ENCODE measurements around the gene PTGIS.

PTGIS gene

DNA sequence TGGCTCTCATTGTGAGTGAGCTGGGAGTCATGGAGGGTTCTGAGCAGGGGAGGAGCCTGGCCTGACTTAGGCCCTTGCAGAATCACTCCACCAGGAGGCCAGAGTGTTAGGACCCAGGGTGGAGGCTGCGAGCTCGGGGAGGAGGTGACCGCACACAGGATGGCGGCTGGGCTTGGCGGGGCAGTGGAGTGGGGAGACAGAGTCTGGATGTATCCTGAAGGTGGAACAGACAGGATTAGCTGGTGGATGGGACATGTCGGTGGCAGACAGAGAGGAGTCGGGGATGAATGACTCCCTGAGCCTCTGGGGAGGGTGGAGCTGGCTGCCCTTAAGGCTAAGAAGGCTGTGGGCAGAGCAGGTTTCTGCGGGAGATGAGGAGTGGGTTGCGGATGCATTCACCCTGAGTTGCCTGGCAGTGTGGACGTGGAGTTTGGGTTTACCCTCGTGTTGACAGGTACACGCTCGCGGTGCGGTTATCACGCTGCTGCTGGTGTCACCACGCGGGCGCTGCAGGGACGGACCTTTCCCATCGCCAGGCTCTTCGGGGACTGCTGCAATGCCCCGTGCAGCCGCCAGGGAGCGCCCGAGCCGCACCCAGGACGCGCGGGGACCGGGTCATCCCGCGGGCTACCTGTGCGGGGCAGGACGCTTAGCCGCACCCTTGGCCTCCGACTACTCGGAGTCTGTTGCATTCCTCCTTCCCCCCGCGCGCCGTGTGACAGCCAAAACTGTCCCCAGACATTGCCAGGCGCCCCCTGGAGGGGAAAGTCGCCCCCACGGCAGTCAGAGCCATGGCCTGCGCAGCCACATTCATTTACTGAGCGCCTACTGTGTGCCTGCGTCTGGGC lies 43.0 kb upstream of the PTGIS start:
- TF ChIP-seq, protein P1, sequence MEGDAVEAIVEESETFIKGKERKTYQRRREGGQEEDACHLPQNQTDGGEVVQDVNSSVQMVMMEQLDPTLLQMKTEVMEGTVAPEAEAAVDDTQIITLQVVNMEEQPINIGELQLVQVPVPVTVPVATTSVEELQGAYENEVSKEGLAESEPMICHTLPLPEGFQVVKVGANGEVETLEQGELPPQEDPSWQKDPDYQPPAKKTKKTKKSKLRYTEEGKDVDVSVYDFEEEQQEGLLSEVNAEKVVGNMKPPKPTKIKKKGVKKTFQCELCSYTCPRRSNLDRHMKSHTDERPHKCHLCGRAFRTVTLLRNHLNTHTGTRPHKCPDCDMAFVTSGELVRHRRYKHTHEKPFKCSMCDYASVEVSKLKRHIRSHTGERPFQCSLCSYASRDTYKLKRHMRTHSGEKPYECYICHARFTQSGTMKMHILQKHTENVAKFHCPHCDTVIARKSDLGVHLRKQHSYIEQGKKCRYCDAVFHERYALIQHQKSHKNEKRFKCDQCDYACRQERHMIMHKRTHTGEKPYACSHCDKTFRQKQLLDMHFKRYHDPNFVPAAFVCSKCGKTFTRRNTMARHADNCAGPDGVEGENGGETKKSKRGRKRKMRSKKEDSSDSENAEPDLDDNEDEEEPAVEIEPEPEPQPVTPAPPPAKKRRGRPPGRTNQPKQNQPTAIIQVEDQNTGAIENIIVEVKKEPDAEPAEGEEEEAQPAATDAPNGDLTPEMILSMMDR (IDR thresholded peaks at IDR 0.05; ENCODE audit: low read depth, low read length) = peak; percentile 90
- DNase-seq (ENCODE audit: low read depth in 2 of 2) = peak; percentile 60 to 64
- H3K4me3 ChIP-seq (replicated peaks in 1 of 2; ENCODE audit: low read depth in 2 of 2, low read length in 2 of 2) = peak overlapping the region in 1 of 2 donors; percentile 36

DNA sequence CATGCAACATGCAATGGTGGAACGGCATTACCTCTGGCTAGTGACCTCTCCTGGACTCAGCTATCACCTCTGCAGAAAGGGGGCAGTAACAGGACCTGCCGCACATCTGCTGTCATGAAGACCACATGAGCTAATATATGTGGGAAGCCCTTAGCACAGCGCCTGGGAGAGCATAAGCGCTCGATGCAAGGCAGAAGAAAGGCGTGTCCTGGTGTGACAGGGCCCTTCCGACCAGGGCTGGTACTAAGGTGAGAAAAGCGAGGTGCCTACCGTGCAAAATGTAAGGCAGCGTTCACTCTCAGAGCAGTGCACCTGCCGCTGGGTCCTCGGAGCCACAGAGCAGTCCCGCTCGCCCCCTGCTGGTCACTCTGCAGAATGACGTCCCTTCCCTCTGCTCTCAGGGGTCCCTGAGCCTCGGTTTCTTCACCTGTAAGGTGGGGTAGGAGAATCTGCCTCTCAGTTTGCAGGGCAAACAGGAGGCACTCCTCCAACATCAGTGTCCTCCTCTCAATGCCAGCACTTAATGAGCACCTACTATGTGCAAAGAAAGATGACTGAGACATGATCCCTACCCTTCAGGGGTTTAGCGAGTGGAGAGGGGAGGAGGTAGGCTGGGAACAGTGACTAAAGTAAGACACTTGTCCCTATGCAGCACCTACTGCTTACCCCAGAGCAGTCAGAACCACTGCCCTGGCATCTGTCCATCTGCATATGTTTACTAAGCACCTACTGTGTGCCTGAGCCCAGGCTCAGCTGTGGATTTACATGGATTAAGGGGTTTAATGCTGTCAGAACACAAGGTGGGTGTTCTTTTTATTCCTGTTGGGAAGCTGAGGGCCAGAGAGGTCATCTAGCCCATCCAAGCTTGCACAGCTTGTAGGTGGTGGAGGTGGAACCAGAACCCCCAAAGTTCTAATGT lies 41.1 kb upstream of the PTGIS start:
- peak; percentile 55 to 59 for DNase-seq (ENCODE audit: low read depth in 2 of 2)
- TF ChIP-seq, protein P1 (IDR thresholded peaks at IDR 0.05; ENCODE audit: low read depth, low read length) = peak; percentile 93
- H3K4me3 ChIP-seq (replicated peaks in 1 of 2; ENCODE audit: low read depth in 2 of 2, low read length in 2 of 2) = no peak overlapping the region

DNA sequence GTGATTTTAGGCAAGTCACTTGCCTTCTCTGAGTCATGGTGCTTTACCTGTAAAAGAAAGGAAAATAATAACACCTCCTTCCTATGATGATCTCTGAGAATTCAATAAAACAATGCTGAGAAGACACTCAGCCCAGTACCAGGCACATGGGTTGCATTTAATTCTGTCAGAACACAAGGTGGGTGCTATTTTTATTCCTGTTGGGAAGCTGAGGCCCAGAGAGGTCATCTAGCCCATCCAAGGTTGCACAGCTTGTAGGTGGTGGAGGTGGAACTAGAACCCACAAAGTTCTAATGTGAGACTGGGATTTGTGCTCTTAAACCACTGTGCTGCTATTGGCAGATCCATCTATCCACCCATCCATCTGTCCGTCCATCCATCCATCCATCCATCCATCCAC lies 39.6 kb upstream of the PTGIS start:
- no peak overlapping the region for H3K4me3 ChIP-seq (replicated peaks in 1 of 2; ENCODE audit: low read depth in 2 of 2, low read length in 2 of 2)
- TF ChIP-seq, protein P1 (IDR thresholded peaks at IDR 0.05; ENCODE audit: low read depth, low read length) = no peak
- DNase-seq (ENCODE audit: low read depth in 2 of 2) = no peak

DNA sequence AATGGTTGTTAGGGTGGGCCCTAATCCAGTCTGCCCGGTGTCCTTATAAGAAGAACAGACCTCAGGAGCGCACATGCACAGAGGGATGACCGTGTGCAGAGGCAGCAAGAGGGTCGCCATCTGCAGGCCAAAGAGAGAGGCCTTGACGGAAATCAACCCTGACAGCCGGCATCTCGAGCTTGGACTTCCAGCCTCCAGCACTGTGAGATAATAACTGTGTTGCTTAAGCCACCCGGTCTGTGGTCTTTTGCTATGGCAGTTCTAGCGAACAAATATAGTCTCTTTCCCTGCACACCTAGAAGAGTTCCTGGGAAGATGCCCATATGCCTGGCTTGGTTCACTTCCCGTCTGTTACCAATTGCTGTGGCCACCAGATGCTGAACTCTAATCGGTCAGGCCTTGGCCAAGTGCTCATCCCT lies 35.3 kb upstream of the PTGIS start:
- no peak overlapping the region for H3K4me3 ChIP-seq (replicated peaks in 1 of 2; ENCODE audit: low read depth in 2 of 2, low read length in 2 of 2)
- DNase-seq (ENCODE audit: low read depth in 2 of 2) = peak; percentile 44 to 71
- TF ChIP-seq, protein P1 (IDR thresholded peaks at IDR 0.05; ENCODE audit: low read depth, low read length) = peak; percentile 47

DNA sequence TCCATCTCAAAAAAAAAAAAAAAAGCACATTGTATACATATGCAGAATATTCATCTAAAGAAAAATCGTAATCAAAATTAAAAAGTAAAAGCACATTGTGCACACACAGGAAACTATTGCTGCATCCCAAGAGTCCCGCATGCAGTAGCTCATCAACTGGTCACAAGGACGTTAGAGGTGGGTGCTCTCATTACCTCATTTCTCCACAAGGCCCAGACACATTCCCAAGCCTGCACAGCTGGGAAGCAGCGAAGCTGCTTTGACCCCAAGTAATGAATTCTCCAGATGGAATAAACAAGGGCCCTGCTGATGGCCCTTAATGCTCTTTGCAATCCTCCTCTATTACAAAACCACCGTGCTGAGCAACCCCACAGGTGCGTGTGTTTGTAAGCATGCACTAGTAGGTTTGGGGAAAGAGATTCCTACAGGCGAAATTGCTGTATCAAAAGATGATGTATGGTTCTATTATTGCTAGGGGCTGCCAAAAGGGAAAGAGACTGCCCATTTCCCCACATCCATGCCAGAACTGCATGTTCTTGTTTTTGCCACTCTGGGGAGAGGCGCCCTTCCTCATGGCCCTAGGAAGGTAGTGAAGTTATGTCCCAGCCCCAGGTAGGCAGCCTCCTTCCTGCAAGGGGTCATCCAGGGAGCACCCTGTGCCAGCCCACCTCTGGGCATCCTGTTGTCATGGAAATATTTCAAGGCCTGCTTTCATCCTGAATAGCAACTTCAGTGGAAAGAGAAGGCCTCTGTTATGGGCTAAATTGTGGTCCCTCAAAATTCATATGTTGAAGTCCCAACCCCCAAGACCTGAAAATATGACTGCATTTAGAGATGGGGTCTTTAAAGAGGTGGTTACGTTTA lies 34.6 kb upstream of the PTGIS start:
- no peak overlapping the region for H3K4me3 ChIP-seq (replicated peaks in 1 of 2; ENCODE audit: low read depth in 2 of 2, low read length in 2 of 2)
- TF ChIP-seq, protein P1 (IDR thresholded peaks at IDR 0.05; ENCODE audit: low read depth, low read length) = no peak
- DNase-seq (ENCODE audit: low read depth in 2 of 2) = no peak
